ENCODE data around the gene MARCHF11.

Gene MARCHF11

DNA sequence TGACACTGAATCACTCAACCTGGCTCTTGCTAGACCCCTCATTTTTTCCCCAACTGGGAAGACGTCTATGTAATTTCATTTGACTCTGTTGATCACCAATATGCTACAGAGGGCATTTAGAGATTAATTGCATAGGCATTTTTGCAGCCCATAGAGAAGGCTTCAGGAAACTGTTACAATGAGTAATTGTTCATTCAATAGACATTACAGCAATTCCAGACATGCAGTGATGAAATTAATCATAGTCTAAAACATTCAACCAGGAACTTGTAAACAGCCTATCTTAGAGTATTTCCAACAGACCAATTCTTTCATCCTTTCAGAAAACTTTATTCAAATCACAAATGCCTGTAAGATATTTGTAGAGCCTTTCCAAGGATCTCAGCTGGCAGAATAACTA, 122.3 kb downstream of the MARCHF11 start:
- no peak overlapping the region for H3K27ac ChIP-seq
- CTCF ChIA-PET: no interaction called here
- TF ChIP-seq, protein P1, sequence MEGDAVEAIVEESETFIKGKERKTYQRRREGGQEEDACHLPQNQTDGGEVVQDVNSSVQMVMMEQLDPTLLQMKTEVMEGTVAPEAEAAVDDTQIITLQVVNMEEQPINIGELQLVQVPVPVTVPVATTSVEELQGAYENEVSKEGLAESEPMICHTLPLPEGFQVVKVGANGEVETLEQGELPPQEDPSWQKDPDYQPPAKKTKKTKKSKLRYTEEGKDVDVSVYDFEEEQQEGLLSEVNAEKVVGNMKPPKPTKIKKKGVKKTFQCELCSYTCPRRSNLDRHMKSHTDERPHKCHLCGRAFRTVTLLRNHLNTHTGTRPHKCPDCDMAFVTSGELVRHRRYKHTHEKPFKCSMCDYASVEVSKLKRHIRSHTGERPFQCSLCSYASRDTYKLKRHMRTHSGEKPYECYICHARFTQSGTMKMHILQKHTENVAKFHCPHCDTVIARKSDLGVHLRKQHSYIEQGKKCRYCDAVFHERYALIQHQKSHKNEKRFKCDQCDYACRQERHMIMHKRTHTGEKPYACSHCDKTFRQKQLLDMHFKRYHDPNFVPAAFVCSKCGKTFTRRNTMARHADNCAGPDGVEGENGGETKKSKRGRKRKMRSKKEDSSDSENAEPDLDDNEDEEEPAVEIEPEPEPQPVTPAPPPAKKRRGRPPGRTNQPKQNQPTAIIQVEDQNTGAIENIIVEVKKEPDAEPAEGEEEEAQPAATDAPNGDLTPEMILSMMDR (conservative IDR thresholded peaks at IDR 0.05; ENCODE audit: low read depth): no peak
- POLR2A ChIA-PET (ENCODE audit: low non-redundant PET): no interaction called here
- DNase-seq (ENCODE audit: low spot score): peak; percentile 14

DNA sequence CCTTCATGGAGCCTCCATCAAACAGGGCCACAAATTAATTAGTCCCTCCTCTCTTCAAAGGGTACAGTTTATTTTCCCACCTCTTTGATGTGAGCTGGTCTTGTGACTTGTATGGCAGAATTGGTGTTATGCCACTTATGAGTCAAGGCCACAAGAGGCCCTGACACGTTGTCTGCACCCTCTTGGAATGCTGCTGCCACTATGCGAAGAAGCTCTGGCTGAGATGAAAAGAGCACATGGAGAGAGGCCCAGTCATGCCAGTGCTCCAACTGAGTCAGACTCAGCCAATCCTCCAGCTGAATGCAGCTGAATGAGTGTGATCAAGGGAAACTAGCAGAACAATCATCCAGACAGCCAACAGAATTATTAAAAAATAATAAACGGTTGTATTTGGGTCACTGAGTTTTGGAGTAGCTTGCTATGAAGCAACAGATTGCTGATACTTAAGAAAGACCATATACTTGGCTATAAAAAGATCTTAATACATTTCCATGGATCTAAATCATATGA, 128.3 kb downstream of the MARCHF11 start:
- POLR2A ChIA-PET (ENCODE audit: low non-redundant PET): no interaction called here
- DNase-seq (ENCODE audit: low spot score): no peak
- TF ChIP-seq, protein P1 (conservative IDR thresholded peaks at IDR 0.05; ENCODE audit: low read depth): no peak
- no peak overlapping the region for H3K27ac ChIP-seq
- CTCF ChIA-PET: interaction anchor here (0.6 to 0.7 kb wide), 2 partner anchors 8 to 51 kb away, joined by 3 to 4 read pairs; no protein-coding TSS in a partner anchor

DNA sequence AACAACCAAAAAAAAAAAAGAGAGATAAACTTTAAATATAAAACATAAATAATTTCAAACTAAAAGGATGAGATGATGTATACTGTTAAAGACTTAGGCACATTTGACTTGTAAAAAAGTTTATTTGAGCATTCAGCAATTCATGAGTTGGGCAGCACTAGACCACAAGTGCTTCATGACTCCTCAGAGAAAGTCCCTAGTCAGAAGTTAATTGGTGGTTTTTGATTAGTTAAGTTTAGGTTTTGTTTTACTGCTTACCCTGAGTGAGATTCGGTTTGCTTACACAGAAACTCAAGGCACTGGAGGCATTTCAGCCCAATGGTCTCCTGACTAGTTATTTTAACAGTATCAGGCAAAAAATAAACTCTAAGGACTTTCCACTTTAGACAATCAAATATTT, 129.2 kb downstream of the MARCHF11 start:
- H3K27ac ChIP-seq: no peak overlapping the region
- CTCF ChIA-PET: no interaction called here
- POLR2A ChIA-PET (ENCODE audit: low non-redundant PET): no interaction called here

DNA sequence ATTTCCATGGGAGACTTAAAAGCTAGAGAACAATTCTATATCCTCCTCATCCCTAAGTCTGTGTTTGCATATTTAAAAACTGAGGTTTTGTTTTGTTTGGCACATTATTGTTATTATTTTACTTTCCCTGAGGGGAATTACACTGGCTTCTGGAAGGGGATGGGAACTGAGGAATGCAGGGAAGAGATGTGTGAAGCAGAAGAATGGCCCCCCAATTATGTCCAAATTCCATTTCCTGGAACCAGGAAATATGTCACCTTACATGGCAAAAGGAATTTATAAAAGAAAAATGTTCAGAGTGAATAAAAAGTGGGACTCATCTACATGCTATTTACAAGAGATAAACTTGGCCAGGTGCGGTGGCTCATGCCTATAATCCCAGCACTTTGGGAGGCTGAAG, 129.8 kb downstream of the MARCHF11 start:
- ChIA-PET CTCF (no interaction called here), POLR2A (ENCODE audit: low non-redundant PET) (no interaction called here)
- TF ChIP-seq, protein P1 (conservative IDR thresholded peaks at IDR 0.05; ENCODE audit: low read depth): no peak
- no peak for DNase-seq (ENCODE audit: low spot score)
- no peak overlapping the region for H3K27ac ChIP-seq

More for the DNA sequence above, 129.2 kb downstream of the MARCHF11 start:
- DNase-seq (ENCODE audit: low spot score): no peak
- TF ChIP-seq, protein P1 (conservative IDR thresholded peaks at IDR 0.05; ENCODE audit: low read depth): no peak

DNA sequence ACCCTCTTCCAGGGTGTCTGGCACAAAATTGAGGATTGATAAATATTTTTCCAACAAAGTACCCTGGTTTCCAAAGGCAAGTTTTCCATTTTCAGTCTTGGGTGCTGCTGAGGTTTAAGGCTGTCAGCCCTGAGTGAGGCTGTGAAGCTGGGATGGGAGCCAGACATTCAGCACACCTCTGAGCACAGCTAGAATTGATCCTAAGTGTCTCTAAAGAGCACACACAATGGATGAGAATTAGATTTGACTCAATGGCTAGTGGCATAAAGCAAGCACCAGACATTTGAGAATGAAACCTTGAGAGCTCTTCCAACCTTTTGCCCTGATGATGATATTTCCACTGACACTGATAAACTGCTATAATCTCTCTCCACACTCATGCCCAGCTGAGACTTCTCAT, 131.5 kb downstream of the MARCHF11 start:
- no peak for DNase-seq (ENCODE audit: low spot score)
- POLR2A ChIA-PET (ENCODE audit: low non-redundant PET): no interaction called here
- CTCF ChIA-PET: interaction anchor here (0.5 kb wide), 1 partner anchor 32 kb away, joined by 4 read pairs; no protein-coding TSS in a partner anchor
- TF ChIP-seq, protein P1 (conservative IDR thresholded peaks at IDR 0.05; ENCODE audit: low read depth): no peak
- no peak overlapping the region for H3K27ac ChIP-seq

DNA sequence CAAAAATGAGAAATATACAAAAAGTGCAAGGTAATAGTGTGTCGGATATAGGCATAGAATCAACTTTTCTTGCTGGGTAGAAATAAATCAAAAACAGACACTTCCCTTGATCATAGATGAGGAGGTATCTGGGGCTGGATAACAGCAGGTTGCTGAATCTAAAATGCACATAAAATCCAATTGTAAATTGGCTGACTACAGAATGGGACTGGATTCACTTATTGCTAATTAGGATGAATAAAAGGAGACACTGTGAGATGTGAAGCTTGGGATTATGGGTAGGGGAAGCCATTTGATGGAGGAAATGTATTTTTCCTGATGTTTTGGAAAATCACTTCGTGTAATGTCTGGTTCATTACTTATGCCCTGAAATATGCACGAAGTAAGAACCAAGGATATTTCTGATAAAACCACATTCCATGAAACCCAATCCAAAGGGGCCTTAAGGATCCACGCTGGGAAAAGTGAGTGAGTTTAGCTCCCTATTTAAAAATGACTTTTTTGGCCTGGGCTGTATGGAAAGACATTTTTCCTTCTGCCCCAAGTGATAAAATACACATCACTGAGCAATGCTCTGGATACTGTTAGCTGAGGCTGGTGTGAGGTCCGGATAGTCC, 136.1 kb downstream of the MARCHF11 start:
- no peak overlapping the region for H3K27ac ChIP-seq
- ChIA-PET POLR2A (ENCODE audit: low non-redundant PET) (no interaction called here), CTCF (interaction anchor here (0.7 kb wide), 1 partner anchor 8 kb away, joined by 4 read pairs; no protein-coding TSS in a partner anchor)
- DNase-seq (ENCODE audit: low spot score): no peak
- TF ChIP-seq, protein P1 (conservative IDR thresholded peaks at IDR 0.05; ENCODE audit: low read depth): no peak
